Ishikawa (cell line): ENCODE data around the gene DIS3L2.
A peak's percentile ranks its signal among the peaks of the same experiment; 100 is the strongest.

Experiments used
- CEBPB ChIP-seq: IDR thresholded peaks from 2 replicates; pipeline ENCODE4 v1.6.1; 2012
- CREB1 ChIP-seq: IDR thresholded peaks from 2 replicates; pipeline ENCODE4 v1.6.1; 2012; ENCODE audit warnings: low read depth
- EGR1 ChIP-seq: IDR thresholded peaks from 2 replicates; pipeline ENCODE4 v1.6.1; 2012
- EP300 ChIP-seq: IDR thresholded peaks from 2 replicates; pipeline ENCODE4 v1.6.1; 2012; ENCODE audit warnings: borderline replicate concordance
- FOXM1 ChIP-seq: IDR thresholded peaks from 2 replicates; pipeline ENCODE4 v1.6.1; 2012; ENCODE audit warnings: low read depth, borderline replicate concordance
- MAX ChIP-seq: IDR thresholded peaks from 2 replicates; pipeline ENCODE4 v1.6.1; 2012
- NFIC ChIP-seq: IDR thresholded peaks from 2 replicates; pipeline ENCODE4 v1.6.1; 2012
- RAD21 ChIP-seq: IDR thresholded peaks from 2 replicates; pipeline ENCODE4 v1.6.1; 2012; ENCODE audit warnings: low read depth
- TAF1 ChIP-seq: IDR thresholded peaks from 2 replicates; pipeline ENCODE4 v1.6.1; 2012; ENCODE audit warnings: low read depth, mild to moderate bottlenecking
- TCF12 ChIP-seq: IDR thresholded peaks from 2 replicates; pipeline ENCODE4 v1.6.1; 2012; ENCODE audit warnings: low read depth
- TEAD4 ChIP-seq: IDR thresholded peaks from 2 replicates; pipeline ENCODE4 v1.6.1; 2012
- USF1 ChIP-seq: IDR thresholded peaks from 2 replicates; pipeline ENCODE4 v1.6.1; 2012
- YY1 ChIP-seq: IDR thresholded peaks from 2 replicates; pipeline ENCODE4 v1.6.1; 2012; ENCODE audit warnings: low read depth
- ZBTB7A ChIP-seq: IDR thresholded peaks from 2 replicates; pipeline ENCODE4 v1.6.1; 2012; ENCODE audit warnings: low read depth
- TF ChIP-seq, protein P1 (sequence below): IDR thresholded peaks from 2 replicates; pipeline ENCODE4 v1.6.1; 2012; ENCODE audit warnings: low read depth, mild to moderate bottlenecking

The DIS3L2 gene

DNA sequence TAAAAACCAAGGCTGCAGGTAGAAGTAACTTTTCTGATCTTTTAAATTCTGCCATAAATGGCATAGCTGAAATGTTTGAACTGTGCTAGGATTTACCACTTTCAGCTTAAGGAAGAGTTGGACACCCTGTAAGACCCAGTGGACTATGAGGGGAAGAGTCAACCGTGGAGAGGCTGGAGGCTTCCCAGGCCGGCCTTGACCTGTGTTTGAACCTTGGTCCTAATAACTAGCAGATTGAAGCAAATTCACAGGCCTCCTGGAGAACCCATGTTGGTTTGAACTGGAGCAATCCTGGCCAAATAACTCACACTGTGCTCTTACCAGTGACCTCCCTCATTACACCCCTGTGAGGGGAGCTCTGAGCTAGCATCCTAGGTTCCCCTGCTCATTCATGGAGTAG, 329.8 kb downstream of the DIS3L2 start:
- TF ChIP-seq EP300 (no peak), YY1 (no peak), NFIC (no peak), ZBTB7A (no peak), TAF1 (no peak)

- no peak for TF ChIP-seq CEBPB
- peak; percentile 66 for TF ChIP-seq RAD21
These were observed 331.1 kb downstream of the DIS3L2 start for GRCh38 chr2:232292395-232293154.

- TF ChIP-seq MAX (no peak), CEBPB (no peak), USF1 (no peak), TCF12 (no peak), ZBTB7A (no peak), EGR1 (no peak), YY1 (no peak)
These were observed 331.7 kb downstream of the DIS3L2 start for GRCh38 chr2:232293191-232293590.

GRCh38 chr2:232295971-232296370, 334.5 kb downstream of the DIS3L2 start:
- TF ChIP-seq TCF12 (no peak), TEAD4 (no peak), EGR1 (no peak), ZBTB7A (no peak), CREB1 (no peak), EP300 (no peak), YY1 (no peak), MAX (no peak), FOXM1 (no peak), CEBPB (no peak), USF1 (no peak), RAD21 (no peak), TAF1 (no peak), NFIC (no peak)
- TF ChIP-seq, protein P1, sequence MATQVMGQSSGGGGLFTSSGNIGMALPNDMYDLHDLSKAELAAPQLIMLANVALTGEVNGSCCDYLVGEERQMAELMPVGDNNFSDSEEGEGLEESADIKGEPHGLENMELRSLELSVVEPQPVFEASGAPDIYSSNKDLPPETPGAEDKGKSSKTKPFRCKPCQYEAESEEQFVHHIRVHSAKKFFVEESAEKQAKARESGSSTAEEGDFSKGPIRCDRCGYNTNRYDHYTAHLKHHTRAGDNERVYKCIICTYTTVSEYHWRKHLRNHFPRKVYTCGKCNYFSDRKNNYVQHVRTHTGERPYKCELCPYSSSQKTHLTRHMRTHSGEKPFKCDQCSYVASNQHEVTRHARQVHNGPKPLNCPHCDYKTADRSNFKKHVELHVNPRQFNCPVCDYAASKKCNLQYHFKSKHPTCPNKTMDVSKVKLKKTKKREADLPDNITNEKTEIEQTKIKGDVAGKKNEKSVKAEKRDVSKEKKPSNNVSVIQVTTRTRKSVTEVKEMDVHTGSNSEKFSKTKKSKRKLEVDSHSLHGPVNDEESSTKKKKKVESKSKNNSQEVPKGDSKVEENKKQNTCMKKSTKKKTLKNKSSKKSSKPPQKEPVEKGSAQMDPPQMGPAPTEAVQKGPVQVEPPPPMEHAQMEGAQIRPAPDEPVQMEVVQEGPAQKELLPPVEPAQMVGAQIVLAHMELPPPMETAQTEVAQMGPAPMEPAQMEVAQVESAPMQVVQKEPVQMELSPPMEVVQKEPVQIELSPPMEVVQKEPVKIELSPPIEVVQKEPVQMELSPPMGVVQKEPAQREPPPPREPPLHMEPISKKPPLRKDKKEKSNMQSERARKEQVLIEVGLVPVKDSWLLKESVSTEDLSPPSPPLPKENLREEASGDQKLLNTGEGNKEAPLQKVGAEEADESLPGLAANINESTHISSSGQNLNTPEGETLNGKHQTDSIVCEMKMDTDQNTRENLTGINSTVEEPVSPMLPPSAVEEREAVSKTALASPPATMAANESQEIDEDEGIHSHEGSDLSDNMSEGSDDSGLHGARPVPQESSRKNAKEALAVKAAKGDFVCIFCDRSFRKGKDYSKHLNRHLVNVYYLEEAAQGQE, result no peak

DNA sequence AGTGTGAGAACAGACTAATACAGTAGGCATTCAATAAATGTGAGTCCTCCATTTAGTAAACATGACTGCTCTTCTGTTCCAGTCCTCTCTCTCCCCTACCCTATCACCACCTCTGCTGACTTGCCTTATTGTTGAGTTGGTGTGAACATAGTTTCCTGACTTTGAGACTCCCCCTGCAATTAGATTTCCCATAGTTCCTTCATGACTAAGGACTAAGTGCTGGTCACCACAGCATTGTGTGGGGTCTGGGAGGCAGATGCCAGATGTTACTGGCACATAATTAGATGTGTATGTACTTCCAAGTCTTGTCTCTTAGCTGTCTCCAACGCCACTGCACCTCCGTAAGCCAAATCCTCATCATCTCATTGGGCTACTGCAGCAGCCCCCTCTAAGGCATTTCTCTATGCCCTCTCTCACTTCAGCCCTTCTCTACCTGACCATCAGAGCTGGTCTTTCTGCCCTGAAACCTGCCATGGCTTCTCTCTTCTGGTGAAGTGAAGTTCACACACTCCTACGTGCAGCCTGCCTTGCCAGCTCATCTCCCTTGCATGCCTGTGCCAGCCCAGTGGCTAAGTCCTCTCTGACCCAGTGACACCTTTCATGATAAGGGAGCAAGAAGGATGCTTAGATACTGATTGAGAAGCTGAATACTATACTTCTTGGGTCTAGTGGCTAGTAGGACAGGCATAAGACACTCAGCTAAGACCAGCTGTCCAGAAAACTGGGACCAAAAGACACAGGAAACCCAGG, 335.4 kb downstream of the DIS3L2 start:
- TF ChIP-seq RAD21 (no peak), TCF12 (no peak), ZBTB7A (no peak), EGR1 (no peak), CEBPB (no peak), MAX (no peak), TEAD4 (no peak), FOXM1 (no peak), EP300 (no peak), TAF1 (no peak), YY1 (no peak), CREB1 (no peak), NFIC (no peak), USF1 (no peak)
- TF ChIP-seq, protein P1, result no peak

DNA sequence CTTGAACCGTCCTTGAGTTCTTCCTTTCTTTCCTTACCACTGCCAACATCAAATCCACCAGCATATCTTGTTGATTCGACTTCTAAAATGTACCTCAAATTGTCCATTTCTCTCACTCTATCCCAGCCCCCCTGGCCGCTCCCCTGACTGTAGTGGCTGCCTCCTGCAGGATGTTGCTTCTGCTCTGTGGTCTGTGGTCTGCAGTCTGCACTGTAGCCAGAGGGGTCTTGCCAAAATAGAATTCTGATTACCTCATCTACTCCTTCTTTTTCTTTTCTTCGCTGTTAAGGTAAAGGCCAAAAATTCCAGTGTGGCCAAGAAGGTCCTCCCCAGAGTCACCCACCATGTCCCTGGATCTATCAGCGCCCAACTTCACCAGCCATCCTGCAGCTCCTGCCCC, 337.6 kb downstream of the DIS3L2 start:
- TF ChIP-seq NFIC, result no peak
- TF ChIP-seq TCF12, result no peak
- no peak for TF ChIP-seq TEAD4
- no peak for TF ChIP-seq TAF1
- no peak for TF ChIP-seq EGR1
- TF ChIP-seq RAD21, result no peak
- TF ChIP-seq, protein P1, result no peak
- TF ChIP-seq EP300, result no peak
- no peak for TF ChIP-seq CREB1
- no peak for TF ChIP-seq YY1
- TF ChIP-seq ZBTB7A, result no peak
- TF ChIP-seq USF1, result no peak
- TF ChIP-seq CEBPB, result no peak
